Spinal cord (tissue), 10 donors: Measurements from ENCODE around the gene CYP2W1. TPM values are rescaled to one million over a fixed set of nuclear protein-coding genes. Genes with fewer than 3 reads are reported as not detected.
"Not testable (repeated sequence)": the region's sequence is repeated elsewhere in the genome, so short reads cannot be mapped to it uniquely, and the experiment has no call there.

Source experiments
- DNase-seq, 6 donors: peaks; one replicate each; pipeline versions ENCODE4 v3.0.0 to v3.0.0-alpha.2; 2013 to 2015; ENCODE audit warnings: low spot score in 6 of 6, low read depth in 4 of 6
- H3K27ac ChIP-seq: one replicate; pipeline ENCODE4 v1.5.1; 2013; ENCODE audit warnings: low read depth, low read length, control low read depth
- H3K27me3 ChIP-seq: one replicate; pipeline ENCODE4 v1.6.1; 2013; ENCODE audit warnings: low read length; ENCODE audit not compliant: control insufficient read depth, insufficient read depth
- H3K36me3 ChIP-seq: one replicate; pipeline ENCODE4 v1.6.1; 2013; ENCODE audit warnings: low read length; ENCODE audit not compliant: control insufficient read depth, insufficient read depth
- H3K4me1 ChIP-seq: one replicate; pipeline ENCODE4 v1.6.1; 2013; ENCODE audit warnings: low read length; ENCODE audit not compliant: control insufficient read depth, insufficient read depth
- H3K4me3 ChIP-seq: one replicate; pipeline ENCODE4 v1.5.1; 2013; ENCODE audit warnings: low read depth, low read length, control low read depth
- H3K9me3 ChIP-seq: one replicate; pipeline ENCODE4 v1.6.1; 2013; ENCODE audit warnings: low read length; ENCODE audit not compliant: control insufficient read depth, insufficient read depth
- WGBS: methylation state at CpG from one replicate; pipeline ENCODE4 v1.1.5; 2013; ENCODE audit warnings: missing lambda C conversion rate; ENCODE audit not compliant: insufficient coverage; 5-methylcytosine and 5-hydroxymethylcytosine counted together
- polyA plus RNA-seq, 2 donors: library from polyadenylated mRNA; unstranded; fragments of 120-200 nt; gene quantifications; one replicate each; pipeline ENCODE4 v1.2.1, GENCODE V29; 2013; ENCODE audit not compliant: insufficient read length in 2 of 2
- total RNA-seq, 2 donors: library from RNA; depleted of rRNA in 1 of 2; stranded (reverse); fragments of 120-200 nt in 1 of 2; fragments of >200 nt in 1 of 2; gene quantifications; one replicate each; pipeline versions ENCODE4 v1.2.3 to v1.2.4, GENCODE V29; 2013 to 2014
- donor health status: healthy.

Gene CYP2W1
- total and polyA plus RNA-seq, 4 donors = 0.44 to 1.8 (median 1.1) TPM

- peaks cover 3% of the 10 kb centered on the region for H3K4me1 ChIP-seq
- WGBS = no CpG with 5 or more reads among the region's 2 CpGs
- DNase-seq = no peak
These were observed 42.2 kb upstream of the CYP2W1 start for GRCh38 chr7:940599-941408.

GRCh38 chr7:943793-944192 lies 39.2 kb upstream of the CYP2W1 start:
- not testable (repeated sequence) for H3K9me3 ChIP-seq, H3K4me3 ChIP-seq, H3K4me1 ChIP-seq, H3K27ac ChIP-seq, H3K27me3 ChIP-seq, DNase-seq
- peaks cover 31% of the 10 kb centered on the region for H3K36me3 ChIP-seq
- WGBS = 85% methylated on average over 3 of the region's 4 CpGs

More at GRCh38 chr7:940599-941408, 42.2 kb upstream of the CYP2W1 start:
- no peak overlapping the region for H3K27ac ChIP-seq
- no peaks in the 10 kb centered on the region for H3K9me3 ChIP-seq
- H3K4me3 ChIP-seq = no peak overlapping the region
- H3K36me3 ChIP-seq = peaks cover 27% of the 10 kb centered on the region
- H3K27me3 ChIP-seq = no peaks in the 10 kb centered on the region

- Histone ChIP-seq H3K4me1 (peaks cover 4% of the 10 kb centered on the region), H3K27me3 (no peaks in the 10 kb centered on the region), H3K36me3 (peaks cover 39% of the 10 kb centered on the region), H3K9me3 (no peaks in the 10 kb centered on the region), H3K27ac (no peak overlapping the region), H3K4me3 (no peak overlapping the region)
- 96% methylated on average over 4 of the region's 5 CpGs for WGBS
- no peak for DNase-seq
These were observed 38.2 kb upstream of the CYP2W1 start for GRCh38 chr7:944744-945143.

DNA sequence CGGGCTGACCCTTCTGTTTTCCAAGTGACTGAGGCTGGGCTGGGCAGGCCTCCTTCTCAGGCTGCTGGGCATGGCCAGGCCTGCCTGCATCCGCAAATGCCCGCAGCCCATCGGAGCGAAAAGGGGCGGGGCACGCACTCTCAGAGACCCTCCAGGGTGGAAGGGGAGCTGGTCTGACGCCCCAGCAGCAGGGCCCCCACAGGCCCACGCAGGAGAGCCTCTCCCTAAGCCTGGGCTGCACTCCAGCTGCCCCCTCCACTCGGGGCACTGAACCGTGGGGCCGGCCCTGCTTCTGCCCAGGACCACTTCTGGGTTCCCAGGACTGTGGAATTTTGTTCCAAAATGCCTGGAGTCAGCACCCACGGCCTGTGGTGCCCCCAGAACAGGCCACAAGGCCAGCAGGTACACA lies 37.8 kb upstream of the CYP2W1 start:
- WGBS = 61% methylated on average over 13 of the region's 13 CpGs
- Histone ChIP-seq H3K9me3 (no peaks in the 10 kb centered on the region), H3K36me3 (peaks cover 41% of the 10 kb centered on the region), H3K27me3 (no peaks in the 10 kb centered on the region), H3K4me3 (no peak overlapping the region), H3K4me1 (peaks cover 4% of the 10 kb centered on the region), H3K27ac (no peak overlapping the region)
- DNase-seq = no peak

DNA sequence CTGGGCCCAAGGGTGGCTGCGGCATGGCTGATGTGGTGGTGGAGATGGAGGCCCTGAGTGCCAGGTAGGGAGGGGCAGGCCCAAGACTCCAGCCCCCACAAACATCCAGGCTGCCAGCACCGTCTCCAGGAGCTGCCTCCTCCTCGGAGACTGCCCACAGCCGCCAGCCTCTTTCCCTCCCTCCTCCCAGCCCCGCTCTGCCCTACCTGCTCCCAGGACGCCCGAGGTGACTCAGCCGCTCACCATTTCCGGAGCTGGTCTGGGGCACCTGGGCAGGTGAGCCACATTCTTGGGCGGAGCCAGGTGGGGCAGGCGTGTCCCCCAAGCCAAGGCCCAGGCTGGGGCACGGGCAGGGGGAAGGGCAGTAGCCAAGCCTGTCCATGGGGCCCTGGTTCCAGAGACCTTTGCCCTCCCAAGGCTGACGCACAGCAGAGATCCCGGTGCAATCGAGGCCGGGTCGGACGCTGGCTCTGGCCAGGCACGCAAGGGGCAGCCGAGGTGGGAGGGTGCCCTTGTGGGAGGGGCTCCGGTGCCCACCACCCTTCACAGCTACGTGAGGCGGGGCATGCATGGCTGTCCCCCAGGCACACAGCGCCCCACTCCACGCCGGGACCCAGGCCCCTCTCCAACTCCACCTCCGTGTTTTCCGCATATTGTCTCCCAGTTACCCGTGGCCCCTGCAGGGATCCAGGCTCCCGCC lies 37.3 kb upstream of the CYP2W1 start:
- 64% methylated on average over 29 of the region's 30 CpGs for WGBS
- Histone ChIP-seq H3K27me3 (no peaks in the 10 kb centered on the region), H3K27ac (no peak overlapping the region), H3K9me3 (no peaks in the 10 kb centered on the region), H3K4me1 (peaks cover 4% of the 10 kb centered on the region), H3K36me3 (peaks cover 41% of the 10 kb centered on the region), H3K4me3 (no peak overlapping the region)
- DNase-seq = no peak

GRCh38 chr7:946256-946996 lies 36.6 kb upstream of the CYP2W1 start:
- WGBS = 61% methylated on average over 22 of the region's 29 CpGs
- Histone ChIP-seq H3K27ac (no peak overlapping the region), H3K9me3 (no peaks in the 10 kb centered on the region), H3K36me3 (peaks cover 41% of the 10 kb centered on the region), H3K4me3 (no peak overlapping the region), H3K27me3 (no peaks in the 10 kb centered on the region), H3K4me1 (peaks cover 4% of the 10 kb centered on the region)
- no peak for DNase-seq

DNA sequence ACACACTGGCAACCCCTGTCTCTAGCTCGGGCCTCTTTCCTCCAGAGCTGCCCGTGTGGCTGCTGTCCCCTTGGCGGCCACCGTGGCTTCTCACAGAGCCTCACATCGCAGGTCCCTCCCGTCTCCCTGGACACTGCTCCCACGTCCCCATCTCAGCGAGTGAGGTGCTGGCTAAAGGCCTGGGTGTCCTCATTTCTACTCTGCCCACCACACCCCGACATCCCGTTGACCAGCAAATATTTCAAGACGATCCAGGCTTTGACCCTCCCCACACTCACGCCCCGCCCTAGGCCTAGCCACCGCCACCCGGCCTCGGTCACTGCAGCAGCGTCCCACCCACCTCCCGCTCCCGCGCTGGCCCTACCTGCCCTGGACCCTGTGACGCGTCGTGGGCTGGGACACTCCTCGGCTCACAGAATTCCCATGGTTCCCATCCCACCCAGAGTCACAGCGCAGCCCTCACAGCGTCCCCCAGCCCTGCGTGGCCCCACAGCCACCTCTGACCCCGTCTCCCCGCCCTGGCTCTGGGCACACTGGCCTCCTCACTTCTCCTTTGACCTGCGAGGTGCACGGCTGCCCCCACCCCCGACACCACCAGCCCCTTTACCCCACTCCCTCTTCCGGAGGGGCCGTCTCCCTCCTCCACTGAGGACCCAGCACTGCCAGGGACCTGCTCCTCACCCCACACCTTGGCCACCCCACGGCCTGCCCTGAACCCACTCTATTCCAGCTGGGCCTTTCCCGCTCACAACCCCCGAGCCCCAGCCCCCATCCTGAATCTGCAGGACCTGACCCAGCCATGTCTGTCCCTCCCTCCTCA lies 35.4 kb upstream of the CYP2W1 start:
- Histone ChIP-seq H3K4me3 (no peak overlapping the region), H3K36me3 (peaks cover 50% of the 10 kb centered on the region), H3K27me3 (no peaks in the 10 kb centered on the region), H3K9me3 (no peaks in the 10 kb centered on the region), H3K4me1 (peaks cover 9% of the 10 kb centered on the region), H3K27ac (no peak overlapping the region)
- WGBS = 87% methylated on average over 36 of the region's 37 CpGs
- no peak for DNase-seq

DNA sequence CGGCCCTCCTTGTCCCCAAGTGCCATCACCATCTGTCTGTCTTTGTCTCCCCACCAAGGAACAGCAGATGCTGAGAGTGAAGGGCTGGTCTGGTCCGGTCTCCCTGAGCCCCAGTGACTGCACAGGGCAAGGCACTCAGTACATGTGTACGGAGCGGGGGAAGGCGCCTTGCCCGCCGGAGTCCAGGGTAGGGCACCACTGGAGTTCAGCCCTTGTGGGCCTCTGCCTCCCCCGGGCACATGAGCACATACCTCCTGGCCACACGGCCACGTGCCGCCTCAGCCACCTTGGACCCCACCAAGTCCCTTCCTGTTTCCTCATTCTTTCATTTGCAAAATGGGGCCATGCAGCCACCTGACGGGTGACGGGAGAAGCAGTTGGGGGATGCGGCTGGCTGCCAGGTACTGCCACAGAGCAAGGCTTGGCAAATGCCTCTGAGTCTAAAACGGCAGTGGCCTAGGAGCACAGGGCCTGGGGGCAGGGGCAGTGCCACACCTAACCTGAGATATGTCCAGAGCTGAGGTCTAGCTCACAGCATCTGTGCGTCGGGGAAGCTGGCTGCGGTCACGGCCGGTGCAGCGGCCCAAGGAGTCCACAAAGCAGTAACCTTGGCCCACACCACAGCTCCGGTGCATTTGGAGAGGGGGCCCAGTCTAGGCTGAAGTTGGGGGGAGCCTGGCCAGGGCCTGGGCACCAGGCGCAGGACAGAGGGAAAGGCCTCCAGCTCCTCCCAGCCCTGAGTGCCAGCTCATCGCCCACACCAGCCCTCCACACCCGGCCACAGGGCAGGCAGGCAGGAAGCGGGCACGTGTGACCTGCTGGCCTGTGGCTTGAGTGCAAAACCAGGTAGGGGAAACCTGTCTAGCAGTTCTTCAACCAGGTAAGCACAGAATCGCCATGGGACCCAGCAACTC lies 33.7 kb upstream of the CYP2W1 start:
- 90% methylated on average over 25 of the region's 28 CpGs for WGBS
- DNase-seq = no peak

More for the DNA sequence above, 33.7 kb upstream of the CYP2W1 start:
- no peak overlapping the region for H3K27ac ChIP-seq
- H3K27me3 ChIP-seq = peaks cover 4% of the 10 kb centered on the region
- peaks cover 55% of the 10 kb centered on the region for H3K36me3 ChIP-seq
- peaks cover 20% of the 10 kb centered on the region for H3K4me1 ChIP-seq
- H3K4me3 ChIP-seq = no peak overlapping the region
- no peaks in the 10 kb centered on the region for H3K9me3 ChIP-seq
